H1 (cell line): ENCODE data around the gene CHRNA1. TPM values are rescaled to one million over a fixed set of nuclear protein-coding genes. Genes with fewer than 3 reads are reported as not detected.

Source experiments
- CTCF ChIA-PET: fragments of 300-600 bp; sonication (Branson Sonifier 250); formaldehyde crosslinking; loops from one replicate; lab custom pipeline; 2021; ENCODE audit not compliant: partially characterized antibody; lab: Charles Lee
- POLR2A ChIA-PET: fragments of 300-600 bp; sonication (Branson Sonifier 250); formaldehyde crosslinking; loops from one replicate; lab custom pipeline; 2021; ENCODE audit warnings: inconsistent platforms; ENCODE audit not compliant: partially characterized antibody; lab: Charles Lee
- DNase-seq, 2 experiments: peaks; one replicate each; pipeline versions ENCODE4 v3.0.0 to v3.0.0-alpha.2; 2010 to 2022; ENCODE audit warnings: low spot score in 2 of 2, low read depth in 1 of 2, mixed read lengths in 1 of 2
- FAIRE-seq: peaks from 2 replicates; lab custom pipeline; 2011; peaks lifted over from hg19 to GRCh38; lab: Jason Lieb, UNC
- H2AFZ ChIP-seq: 2 replicates; pipeline ENCODE4 v1.8.1; 2012; ENCODE audit warnings: low read length, inconsistent platforms
- H2AK5ac ChIP-seq: 2 replicates; pipeline ENCODE4 v1.6.1; 2013; ENCODE audit warnings: low read depth, low read length
- H2BK120ac ChIP-seq: replicated peaks from 2 replicates; pipeline ENCODE3; 2013; ENCODE audit warnings: low read depth, low read length, inconsistent platforms
- H2BK12ac ChIP-seq: 2 replicates; pipeline ENCODE4 v1.6.1; 2013; ENCODE audit warnings: low read depth, low read length
- H2BK15ac ChIP-seq: 2 replicates; pipeline ENCODE4 v1.6.1; 2013; ENCODE audit warnings: low read length
- H2BK20ac ChIP-seq: 2 replicates; pipeline ENCODE4 v1.6.1; 2013; ENCODE audit warnings: low read length
- H2BK5ac ChIP-seq: 2 replicates; pipeline ENCODE4 v1.6.1; 2013; ENCODE audit warnings: low read depth, low read length
- H3K14ac ChIP-seq: 2 replicates; pipeline ENCODE4 v1.6.1; 2013; ENCODE audit warnings: inconsistent platforms; ENCODE audit not compliant: insufficient read length
- H3K18ac ChIP-seq: 2 replicates; pipeline ENCODE4 v1.6.1; 2013; ENCODE audit warnings: low read length; ENCODE audit errors: extremely low read depth
- H3K23ac ChIP-seq: 2 replicates; pipeline ENCODE4 v1.6.1; 2013; ENCODE audit warnings: inconsistent platforms; ENCODE audit not compliant: insufficient read length
- H3K23me2 ChIP-seq: 2 replicates; pipeline ENCODE4 v1.6.1; 2013; ENCODE audit warnings: low read depth, low read length
- H3K27ac ChIP-seq: 2 replicates; pipeline ENCODE4 v1.6.1; 2011; ENCODE audit warnings: low read depth, low read length, inconsistent platforms
- H3K27me3 ChIP-seq, 4 experiments: replicated peaks in 1 of 4; 1 replicate in 1 of 4; 2 replicates in 3 of 4; pipeline versions ENCODE4 v1.6.1 to v1.8.1; 2011 to 2013; ENCODE audit warnings: low read length in 3 of 4, mild to moderate bottlenecking in 3 of 4, inconsistent platforms in 2 of 4, mixed read lengths in 2 of 4, moderate library complexity in 1 of 4; ENCODE audit not compliant: control insufficient read depth in 3 of 4, insufficient read depth in 3 of 4; ENCODE audit errors: extremely low read depth in 1 of 4
- H3K36me3 ChIP-seq, 4 experiments: 2 replicates each; pipeline versions ENCODE4 v1.6.1 to v1.8.1; 2011 to 2013; ENCODE audit warnings: mild to moderate bottlenecking in 4 of 4, low read length in 3 of 4, moderate library complexity in 2 of 4, control low read depth in 1 of 4, inconsistent platforms in 1 of 4; ENCODE audit not compliant: insufficient read depth in 4 of 4, control insufficient read depth in 2 of 4
- H3K4ac ChIP-seq: replicated peaks from 2 replicates; pipeline ENCODE3; 2013; ENCODE audit warnings: low read length, low read depth, mixed read lengths, inconsistent platforms; ENCODE audit not compliant: insufficient read length
- H3K4me1 ChIP-seq, 4 experiments: replicated peaks in 1 of 4; 1 replicate in 1 of 4; 2 replicates in 3 of 4; pipeline versions ENCODE4 v1.6.1 to v1.8.1; 2011 to 2013; ENCODE audit warnings: low read length in 3 of 4, inconsistent platforms in 2 of 4, mixed read lengths in 1 of 4; ENCODE audit not compliant: insufficient read depth in 4 of 4, control insufficient read depth in 3 of 4
- H3K4me2 ChIP-seq, 2 experiments: 2 replicates each; pipeline versions ENCODE4 v1.6.1 to v1.8.1; 2011 to 2013; ENCODE audit warnings: low read depth in 2 of 2, low read length in 2 of 2, control low read depth in 1 of 2, inconsistent platforms in 1 of 2, mild to moderate bottlenecking in 1 of 2; ENCODE audit not compliant: insufficient read depth in 1 of 2
- H3K4me3 ChIP-seq, 4 experiments: fragments of 200-600, 300-600 bp in 1 of 4; sonication (generic), shearing (Covaris generic), sonication (Bioruptor Twin) in 1 of 4; 2 replicates each; pipeline versions ENCODE4 v1.5.1 to v1.8.1; 2011 to 2016; ENCODE audit warnings: low read length in 4 of 4, low read depth in 3 of 4, control low read depth in 2 of 4, inconsistent platforms in 2 of 4, mild to moderate bottlenecking in 2 of 4, mixed read lengths in 1 of 4, moderate library complexity in 1 of 4; ENCODE audit not compliant: insufficient read depth in 2 of 4; ENCODE audit errors: extremely low read depth in 1 of 4
- H3K56ac ChIP-seq: replicated peaks from 2 replicates; pipeline ENCODE3; 2013; ENCODE audit warnings: low read depth, mild to moderate bottlenecking, mixed read lengths, low read length, inconsistent platforms; ENCODE audit not compliant: insufficient read length
- H3K79me1 ChIP-seq: 2 replicates; pipeline ENCODE4 v1.6.1; 2013; ENCODE audit warnings: low read depth, low read length, control low read depth
- H3K79me2 ChIP-seq, 2 experiments: 2 replicates each; pipeline versions ENCODE4 v1.6.1 to v1.8.1; 2012 to 2013; ENCODE audit warnings: low read length in 2 of 2, mild to moderate bottlenecking in 2 of 2, inconsistent platforms in 1 of 2; ENCODE audit not compliant: insufficient read depth in 2 of 2, control insufficient read depth in 1 of 2
- H3K9ac ChIP-seq, 4 experiments: replicated peaks in 1 of 4; 1 replicate in 1 of 4; 2 replicates in 3 of 4; pipeline versions ENCODE4 v1.6.1 to v1.8.1; 2011 to 2013; ENCODE audit warnings: low read depth in 3 of 4, low read length in 3 of 4, control low read depth in 2 of 4, mild to moderate bottlenecking in 2 of 4, moderate library complexity in 2 of 4, inconsistent platforms in 1 of 4; ENCODE audit errors: extremely low read depth in 1 of 4
- H3K9me3 ChIP-seq, 2 experiments: 2 replicates each; pipeline versions ENCODE4 v1.6.1 to v1.8.1; 2012 to 2013; ENCODE audit warnings: mild to moderate bottlenecking in 2 of 2, moderate library complexity in 2 of 2, control low read depth in 1 of 2, inconsistent platforms in 1 of 2, low read depth in 1 of 2, low read length in 1 of 2, mixed read lengths in 1 of 2; ENCODE audit not compliant: insufficient read depth in 2 of 2
- H4K20me1 ChIP-seq, 2 experiments: replicated peaks in 1 of 2; 2 replicates each; pipeline versions ENCODE3 to v1.8.1; 2011 to 2013; ENCODE audit warnings: inconsistent platforms in 2 of 2, low read length in 2 of 2, mild to moderate bottlenecking in 1 of 2; ENCODE audit not compliant: insufficient read depth in 2 of 2, control insufficient read depth in 1 of 2
- H4K5ac ChIP-seq: 2 replicates; pipeline ENCODE4 v1.6.1; 2013; ENCODE audit warnings: low read length, low read depth, mixed read lengths, inconsistent platforms; ENCODE audit not compliant: insufficient read length
- H4K8ac ChIP-seq: 2 replicates; pipeline ENCODE4 v1.8.0; 2013; ENCODE audit warnings: mild to moderate bottlenecking, moderate library complexity, low read length, inconsistent platforms; ENCODE audit not compliant: insufficient read depth; ENCODE audit errors: extremely low read depth
- H4K91ac ChIP-seq: replicated peaks from 2 replicates; pipeline ENCODE3; 2013; ENCODE audit warnings: low read length, mixed read lengths, inconsistent platforms; ENCODE audit not compliant: insufficient read length
- PHF8 ChIP-seq: fragments of 200-600 bp; sonication (generic); conservative IDR thresholded peaks from 2 replicates; pipeline ENCODE4 v1.7.1; 2012; ENCODE audit warnings: low read depth, mild to moderate bottlenecking, inconsistent platforms, low read length, moderate library complexity
- POLR2AphosphoS5 ChIP-seq: IDR thresholded peaks from 2 replicates; pipeline ENCODE4 v1.6.1; 2011; ENCODE audit warnings: low read depth, low read length
- SP2 ChIP-seq: IDR thresholded peaks from 2 replicates; pipeline ENCODE4 v1.6.1; 2012; ENCODE audit warnings: mild to moderate bottlenecking, low read length, inconsistent platforms
- WGBS, 2 experiments: shearing (Covaris generic) in 1 of 2; methylation state at CpG; one replicate each; pipeline versions ENCODE4 v1.1.6 to v1.1.7; 2013 to 2015; ENCODE audit warnings: low lambda C conversion rate in 2 of 2, mixed read lengths in 2 of 2, inconsistent platforms in 1 of 2, low coverage in 1 of 2, missing lambda C conversion rate in 1 of 2; ENCODE audit not compliant: insufficient replicate concordance in 2 of 2, insufficient coverage in 1 of 2, insufficient read length in 1 of 2; ENCODE audit errors: extremely low coverage in 1 of 2, missing lambda C conversion rate in 1 of 2; 5-methylcytosine and 5-hydroxymethylcytosine counted together
- polyA plus RNA-seq, 7 experiments: library from polyadenylated mRNA; depleted of rRNA in 3 of 7; stranded (reverse) in 5 of 7; unstranded in 2 of 7; fragments of >200 nt in 5 of 7; fragments of 200-250 nt in 2 of 7; gene quantifications; 1 replicate in 5 of 7; 2 replicates in 1 of 7; 4 replicates in 1 of 7; pipeline versions ENCODE4 v1.2.1 to v1.2.3, GENCODE V29; 2011 to 2013; ENCODE audit warnings: missing spikeins in 2 of 7, mixed read lengths in 2 of 7
- total RNA-seq: library from RNA; stranded (reverse); fragmentation: NEBNext Ultra II Directional; extraction: Animal tissue kit (Norgen Biotek cat#: 25700); gene quantifications from 2 replicates; pipeline ENCODE4 v1.2.1, GENCODE V29; 2021

The CHRNA1 gene
- total and polyA plus RNA-seq, 2 of the 8 experiments (the other 6 are each of a cell fraction or from before 2014, with no cell fraction given): 0.11 to 0.15 TPM

- DNase-seq: no peak
- no peak overlapping the region for H3K4me2 ChIP-seq
- CTCF ChIA-PET: interaction anchor here (1.0 to 2.8 kb wide), 4 partner anchors 8 to 115 kb away, joined by 3 to 12 read pairs (median 4); no protein-coding TSS in a partner anchor
- H3K4ac ChIP-seq: no peak overlapping the region
- H3K79me2 ChIP-seq: no peaks in the 10 kb centered on the region
- no peak overlapping the region for H4K5ac ChIP-seq
- H2BK15ac ChIP-seq: no peak overlapping the region
- H3K23ac ChIP-seq: no peak overlapping the region
- no peaks in the 10 kb centered on the region for H3K9me3 ChIP-seq
- no peak overlapping the region for H3K27ac ChIP-seq
- H3K18ac ChIP-seq: no peak overlapping the region
- peaks cover 0 to 3% (median 0%) of the 10 kb centered on the region in 4 experiments; a peak in 2 of 7 replicates for H3K4me1 ChIP-seq
- POLR2A ChIA-PET: no interaction called here
- no peak overlapping the region for H3K4me3 ChIP-seq
- no peak overlapping the region for H2BK120ac ChIP-seq
- H2BK12ac ChIP-seq: no peak overlapping the region
- no peak overlapping the region for H4K91ac ChIP-seq
- H3K27me3 ChIP-seq: no peaks in the 10 kb centered on the region
- H2AFZ ChIP-seq: no peak overlapping the region
- peaks cover 0 to 39% (median 12%) of the 10 kb centered on the region in 4 experiments; a peak in 4 of 8 replicates for H3K36me3 ChIP-seq
- no peak overlapping the region for H3K14ac ChIP-seq
- no peak overlapping the region for H2BK5ac ChIP-seq
- H2AK5ac ChIP-seq: no peak overlapping the region
- WGBS, 2 experiments: 95% methylated on average over 7 of the region's 7 CpGs; no CpG with 5 or more reads in 1 of the 2 experiments
- FAIRE-seq: no peak
- H3K79me1 ChIP-seq: no peaks in the 10 kb centered on the region
- no peak overlapping the region for H3K56ac ChIP-seq
- H2BK20ac ChIP-seq: no peak overlapping the region
- H4K20me1 ChIP-seq: no peaks in the 10 kb centered on the region
- H4K8ac ChIP-seq: no peak overlapping the region
- no peak overlapping the region for H3K9ac ChIP-seq
- H3K23me2 ChIP-seq: no peaks in the 10 kb centered on the region; the same call in 1 of the 2 replicates
- TF ChIP-seq POLR2AphosphoS5 (no peak), SP2 (no peak), PHF8 (no peak)
Observed at GRCh38 chr2:174812037-174812436, 47.8 kb upstream of the CHRNA1 start.
